CD4-positive, alpha-beta T cell treated with Interleukin-10 for 1 hour (primary cell): ENCODE measurements around the gene DDX5.
A peak's percentile ranks its signal among the peaks of the same experiment; 100 is the strongest.
"Not testable (repeated sequence)": the region's sequence is repeated elsewhere in the genome, so short reads cannot be mapped to it uniquely, and the experiment has no call there.

Experiments
- DNase-seq: peaks from one replicate; pipeline ENCODE4 v3.0.0-alpha.2; 2020

The DDX5 gene

DNA sequence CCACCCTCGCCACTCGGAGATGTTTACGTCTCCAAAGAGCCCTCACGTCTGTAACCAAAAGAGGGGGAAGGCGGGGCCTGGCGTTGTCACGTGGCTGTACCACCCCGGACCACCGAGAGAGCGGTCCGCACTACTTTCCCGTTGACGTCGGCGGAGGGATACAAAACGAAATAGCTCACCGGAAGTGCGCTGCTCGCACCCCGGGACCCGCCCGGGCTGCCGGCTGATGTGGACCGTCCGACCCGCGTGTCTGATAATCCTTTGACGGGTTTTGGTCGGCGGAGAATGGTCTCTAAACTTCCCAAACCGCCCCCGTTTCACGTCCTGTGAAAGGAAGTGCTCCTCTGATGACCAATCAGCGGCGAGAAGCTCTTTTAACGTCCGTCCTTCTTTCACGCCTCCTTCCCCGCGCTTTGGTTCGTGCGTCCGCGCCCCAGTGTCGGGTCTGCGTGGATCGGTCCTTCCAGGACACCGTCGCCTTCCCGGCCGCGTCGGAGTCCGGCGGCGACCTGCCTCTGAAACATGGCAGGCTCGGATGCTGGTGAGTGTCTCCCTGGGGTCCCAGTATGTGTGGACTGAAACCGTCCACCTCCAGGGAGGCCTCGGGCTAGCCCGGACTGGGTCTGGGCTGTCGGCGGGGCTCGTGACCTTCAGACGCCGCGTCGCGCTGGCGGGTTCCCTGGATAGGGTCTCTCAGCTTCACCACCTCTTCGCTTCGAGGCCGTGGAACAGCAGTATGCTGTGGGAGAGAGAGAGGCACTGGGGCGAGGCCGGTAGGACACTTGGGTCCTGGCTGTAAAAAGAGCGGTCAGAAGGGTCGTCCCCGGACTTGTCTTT, 705 bp upstream of the DDX5 start, which contains the start of gene CEP95:
Gene CEP95, plus strand, starts transcription at position 402 of the 837 bp plus-strand sequence. Its CDS starts 121 bp downstream, at position 523.
- DNase-seq: no peak

DNA sequence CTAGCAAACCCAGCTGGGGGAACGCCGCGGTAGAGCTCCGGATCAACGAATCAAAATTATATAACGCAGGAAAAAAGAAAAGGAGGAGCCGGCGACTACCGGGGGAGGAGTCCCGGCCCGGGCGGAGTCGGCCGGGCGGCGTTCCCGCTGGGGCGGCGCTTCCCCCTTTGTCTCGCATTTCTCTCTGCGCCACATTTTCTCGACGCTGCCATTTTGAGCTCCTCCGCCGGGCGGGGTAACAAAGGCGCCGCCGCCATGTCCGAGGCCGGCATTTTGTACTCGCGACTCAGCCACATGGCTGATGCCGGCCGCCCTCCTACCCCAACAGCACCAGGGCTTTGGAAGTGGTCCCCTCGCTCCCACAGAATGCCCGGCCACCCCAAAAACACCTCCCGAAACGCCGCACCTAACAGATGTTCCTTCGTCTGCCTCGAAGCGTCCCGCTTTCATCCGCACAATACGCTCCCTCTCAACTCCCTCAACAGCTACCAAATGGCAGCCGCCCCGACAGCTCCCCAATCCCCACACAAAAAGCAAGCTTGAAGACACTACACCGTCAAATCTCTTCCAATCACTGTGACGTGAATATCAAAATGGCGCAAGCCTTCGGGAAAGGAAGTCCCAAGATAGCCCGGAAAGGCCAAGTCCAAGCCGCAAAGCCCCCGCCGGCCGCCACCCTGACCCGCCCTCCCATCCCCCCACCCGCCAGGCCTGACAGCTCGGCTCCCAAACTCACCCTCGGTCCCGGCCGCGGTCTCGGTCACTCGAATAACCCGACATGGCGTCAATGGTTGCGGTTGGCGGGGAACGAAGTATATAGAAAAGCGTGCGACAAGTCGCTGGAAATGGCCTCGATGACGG, 519 bp downstream of the DDX5 start:
- peak; percentile 92 for DNase-seq

DNA sequence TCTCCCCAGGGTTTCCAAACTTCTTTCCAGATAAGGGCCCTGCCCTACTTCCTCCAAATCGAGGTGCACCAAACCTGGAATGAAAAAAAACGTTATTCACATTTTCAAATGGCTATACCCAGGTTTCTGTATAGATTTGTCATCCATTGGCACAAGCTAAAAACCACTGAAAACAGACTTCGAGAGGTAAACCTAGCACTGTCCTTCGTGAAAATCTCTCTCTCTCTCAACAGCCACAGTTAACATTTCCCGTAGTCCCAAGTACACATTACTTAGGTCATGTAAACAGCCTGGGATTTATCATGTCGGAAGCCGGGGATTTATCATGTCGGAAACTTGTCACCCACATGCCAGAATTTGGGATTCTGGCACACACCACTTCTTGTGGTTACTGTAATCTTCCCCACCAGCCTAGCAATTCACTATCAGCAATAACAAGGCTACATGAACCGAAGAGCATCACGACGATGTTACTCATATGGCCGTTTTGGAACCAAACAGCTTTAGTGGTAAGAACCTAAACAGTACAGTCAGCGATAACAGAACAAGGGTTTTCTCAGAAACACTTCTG, 1.2 kb downstream of the DDX5 start:
- no peak for DNase-seq

DNA sequence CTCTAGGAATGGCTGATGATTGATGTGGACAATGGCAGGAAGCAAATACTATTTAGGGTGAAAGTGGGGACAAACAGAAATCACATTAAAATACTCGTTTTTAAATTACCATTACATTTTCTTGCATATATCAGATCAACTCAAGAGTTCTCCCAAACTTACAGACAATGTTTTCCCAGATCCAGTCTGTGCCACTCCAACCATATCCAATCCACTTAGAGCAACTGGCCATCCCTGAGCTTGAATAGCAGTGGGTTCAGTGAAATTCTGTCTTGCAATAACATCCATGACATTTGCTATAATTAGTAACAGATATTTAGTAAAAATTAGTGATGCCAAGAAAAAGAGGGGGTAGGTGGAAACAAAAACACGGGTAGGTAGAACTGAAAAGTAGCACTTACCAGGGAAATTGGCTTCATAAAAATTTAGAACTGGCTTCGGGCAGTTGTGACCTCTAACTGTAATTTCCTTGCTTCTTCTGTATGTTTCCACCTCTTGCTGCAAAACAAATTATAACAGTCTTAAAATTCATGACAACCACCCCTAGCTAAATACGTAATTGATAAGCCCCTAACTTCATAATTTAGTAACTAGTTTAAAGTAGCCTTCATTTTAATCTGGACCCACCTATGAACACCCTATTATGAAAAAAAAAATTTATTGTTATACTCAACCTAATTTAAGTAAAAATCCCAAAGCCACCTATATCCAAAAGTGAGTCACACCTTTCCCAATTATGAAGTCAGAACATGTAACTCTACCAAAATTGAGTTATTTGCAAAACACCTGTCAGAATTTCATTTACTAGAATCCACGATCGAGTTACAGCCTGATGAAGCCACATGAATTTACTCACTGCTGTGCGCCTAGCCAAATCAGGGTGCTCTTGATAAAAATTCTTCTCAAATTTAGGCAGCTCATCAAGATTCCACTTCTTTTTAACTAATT, 2.0 kb downstream of the DDX5 start:
- no peak for DNase-seq

DNA sequence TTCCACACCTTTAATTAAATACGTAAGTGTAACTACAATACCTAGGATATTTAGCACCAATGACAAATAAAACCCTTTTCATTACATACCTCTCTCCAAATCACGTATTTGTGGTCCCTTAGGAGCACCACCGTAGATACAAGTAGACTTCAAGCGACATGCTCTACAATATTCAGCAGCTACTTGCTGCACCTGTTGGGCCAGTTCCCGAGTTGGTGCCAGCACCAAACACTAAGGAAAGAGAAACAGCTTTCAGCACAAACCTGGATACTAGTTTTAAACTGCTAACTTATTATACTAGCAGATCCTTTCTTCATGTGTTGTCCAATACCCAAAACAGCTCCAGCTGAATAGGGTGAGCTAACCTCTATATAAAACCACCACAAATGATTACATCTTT, 2.7 kb downstream of the DDX5 start:
- DNase-seq: peak; percentile 10

DNA sequence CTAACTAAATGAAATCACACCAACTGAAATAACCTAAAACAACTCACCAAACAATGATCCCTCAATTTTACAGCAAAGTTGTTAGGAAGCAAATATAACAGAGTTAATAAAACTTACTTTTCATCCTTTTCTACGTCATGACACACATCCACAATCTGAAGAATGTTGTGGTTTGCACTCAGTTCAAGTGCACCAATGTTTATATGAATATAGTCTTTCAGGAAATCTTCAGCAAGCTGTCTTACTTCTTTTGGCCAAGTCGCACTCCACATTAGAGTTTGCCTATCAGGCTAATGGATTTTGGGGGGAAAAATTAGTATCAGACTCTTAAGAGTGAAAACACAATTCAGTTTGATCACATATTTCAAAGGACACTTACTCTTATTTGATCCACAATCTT, 3.3 kb downstream of the DDX5 start:
- DNase-seq: peak; percentile 12

DNA sequence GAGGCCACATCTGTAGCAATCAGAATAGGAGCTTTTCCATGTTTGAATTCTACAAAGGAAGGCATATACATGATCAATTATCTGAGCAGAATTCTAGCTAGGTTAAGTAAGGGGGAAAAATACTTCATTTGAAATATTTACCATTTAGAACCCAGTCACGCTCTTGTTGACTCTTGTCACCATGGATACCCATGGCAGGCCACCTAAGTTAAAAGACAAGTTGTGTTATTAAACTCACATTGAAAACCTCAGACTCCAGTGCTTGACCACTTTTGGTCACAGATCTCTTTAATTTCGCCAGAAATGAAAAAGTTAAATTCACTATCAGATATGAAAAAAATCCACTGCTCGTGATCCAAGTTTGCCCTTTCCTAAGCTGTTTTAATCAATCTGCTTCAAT, 4.1 kb downstream of the DDX5 start:
- DNase-seq: peak; percentile 20

DNA sequence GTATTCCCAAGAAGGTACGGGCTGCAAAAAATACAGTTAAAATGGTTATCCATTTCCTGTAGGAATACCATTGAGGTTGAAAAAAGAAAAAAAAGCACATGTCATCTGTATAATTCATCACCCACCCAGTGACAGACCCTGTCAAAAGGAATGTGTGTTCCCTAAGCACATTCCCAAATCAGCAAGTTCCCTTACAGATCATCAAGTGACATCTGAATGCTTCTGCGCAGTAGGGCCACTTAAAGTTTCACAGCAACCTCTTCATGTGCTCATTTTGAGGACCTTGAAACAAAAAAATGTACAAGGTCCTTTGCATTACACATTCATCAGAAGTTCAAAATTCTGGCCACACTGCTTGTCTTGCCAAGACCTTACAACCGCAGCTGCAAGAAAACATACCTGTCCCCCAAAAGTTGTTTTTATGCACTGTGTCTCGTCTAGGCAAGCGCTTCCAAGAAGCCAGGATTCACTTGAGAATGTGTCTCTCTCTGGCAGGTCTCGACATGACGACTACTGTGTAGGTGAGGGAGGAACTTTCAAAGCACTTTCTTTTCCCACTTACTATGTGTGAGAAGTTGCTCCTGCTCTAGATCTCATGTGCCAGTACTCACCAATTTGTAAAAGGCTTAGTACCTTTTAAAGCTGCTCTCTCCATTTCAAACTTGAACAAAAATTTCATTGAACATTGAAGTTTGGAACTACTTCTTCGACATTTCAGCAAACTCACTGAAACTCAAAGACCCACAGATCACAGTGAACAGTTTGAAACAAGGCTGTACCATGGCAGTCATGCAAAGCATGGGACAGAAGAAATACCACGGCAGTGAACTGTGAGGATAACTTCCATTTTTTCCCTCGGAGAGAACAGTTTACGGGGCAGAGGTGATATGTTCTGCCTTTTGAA, 5.0 kb downstream of the DDX5 start:
- DNase-seq: peak; percentile 22

DNA sequence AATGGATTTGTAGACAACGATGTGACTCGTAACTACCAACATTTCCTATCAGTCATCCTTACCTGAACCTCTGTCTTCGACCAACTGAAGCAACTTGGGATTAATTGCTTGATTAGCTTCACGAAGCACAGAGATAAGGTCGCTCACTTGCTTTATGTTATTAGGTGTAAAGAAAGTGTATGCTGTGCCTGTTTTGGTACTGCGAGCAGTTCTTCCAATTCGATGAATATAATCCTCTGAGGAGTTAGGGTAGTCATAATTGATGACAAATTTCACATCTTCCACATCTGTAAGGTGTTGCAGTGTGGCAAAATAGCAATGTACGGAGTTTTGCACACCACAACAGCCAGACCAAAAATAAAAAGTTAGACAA, 5.6 kb downstream of the DDX5 start:
- peak; percentile 8 for DNase-seq

DNA sequence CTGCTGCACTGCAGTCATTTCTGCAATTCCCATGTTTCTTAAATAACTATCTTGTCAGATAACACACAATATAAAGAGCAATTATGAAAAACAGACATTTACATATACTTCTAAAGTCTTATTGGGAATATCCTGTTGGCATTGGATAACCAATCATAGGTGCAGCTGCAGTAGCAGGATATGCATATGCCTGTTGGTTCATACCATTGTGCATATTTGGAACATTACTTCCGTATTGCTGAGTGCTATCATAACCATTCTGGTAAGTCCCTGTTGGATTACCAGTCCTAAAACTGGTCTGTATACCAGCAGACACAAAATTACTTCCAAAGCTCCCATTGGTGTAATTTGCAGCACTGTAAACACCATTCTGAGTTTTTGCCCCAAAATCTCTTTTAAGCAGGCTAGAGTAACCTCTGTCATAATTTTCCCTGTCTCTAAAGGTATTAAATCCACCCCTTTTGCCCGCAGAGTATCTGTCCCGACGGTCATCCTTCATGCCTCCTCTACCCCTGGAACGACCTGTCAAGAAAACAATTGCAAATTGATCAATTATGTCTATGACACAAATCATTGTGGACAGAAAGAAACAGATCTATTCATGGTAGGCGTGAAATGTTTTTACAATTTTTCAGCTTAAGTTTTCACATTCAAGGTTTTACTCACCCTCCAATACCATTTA, 6.1 kb downstream of the DDX5 start:
- DNase-seq: peak; percentile 26

DNA sequence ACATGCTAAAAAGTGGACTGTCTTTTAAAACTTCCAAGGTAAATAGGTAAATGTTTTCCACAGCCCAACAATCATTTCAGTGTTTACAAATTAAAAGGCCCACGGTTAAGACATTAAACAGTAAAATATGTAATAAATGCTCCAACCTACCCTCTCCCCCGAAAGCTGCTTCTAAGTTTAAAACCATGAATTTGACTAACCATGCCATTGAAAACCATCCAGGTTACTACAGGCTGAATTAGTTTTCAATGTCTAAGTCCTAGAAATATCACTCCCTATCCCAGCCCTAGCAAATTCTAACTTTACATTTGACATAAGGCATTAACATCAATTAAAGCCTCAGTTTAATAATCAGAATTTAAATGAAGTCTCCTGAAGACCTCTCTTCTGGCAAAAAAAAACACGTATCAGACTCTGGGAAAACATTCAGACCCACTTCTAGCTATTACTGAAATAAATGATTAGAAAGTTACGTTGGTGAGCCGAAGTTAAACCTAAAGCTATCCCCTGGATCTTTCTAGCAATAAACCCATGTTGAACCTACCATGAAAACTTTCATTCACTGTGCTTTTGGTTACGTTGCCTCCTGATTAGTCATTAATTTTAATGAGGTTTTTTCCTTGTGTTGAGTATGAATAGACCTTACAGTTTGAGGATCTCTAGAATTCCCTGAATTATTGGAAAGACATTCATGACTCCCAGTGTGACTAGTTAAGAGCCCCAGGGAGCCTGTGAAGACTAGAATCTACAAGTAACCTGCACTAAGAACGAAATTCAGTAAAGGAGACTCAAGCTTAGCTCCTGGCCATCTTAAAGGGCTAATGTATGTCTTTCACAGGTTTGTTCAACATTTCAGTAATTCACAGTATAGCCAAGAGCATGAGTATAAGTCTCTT, 7.5 kb downstream of the DDX5 start:
- peak; percentile 30 for DNase-seq

DNA sequence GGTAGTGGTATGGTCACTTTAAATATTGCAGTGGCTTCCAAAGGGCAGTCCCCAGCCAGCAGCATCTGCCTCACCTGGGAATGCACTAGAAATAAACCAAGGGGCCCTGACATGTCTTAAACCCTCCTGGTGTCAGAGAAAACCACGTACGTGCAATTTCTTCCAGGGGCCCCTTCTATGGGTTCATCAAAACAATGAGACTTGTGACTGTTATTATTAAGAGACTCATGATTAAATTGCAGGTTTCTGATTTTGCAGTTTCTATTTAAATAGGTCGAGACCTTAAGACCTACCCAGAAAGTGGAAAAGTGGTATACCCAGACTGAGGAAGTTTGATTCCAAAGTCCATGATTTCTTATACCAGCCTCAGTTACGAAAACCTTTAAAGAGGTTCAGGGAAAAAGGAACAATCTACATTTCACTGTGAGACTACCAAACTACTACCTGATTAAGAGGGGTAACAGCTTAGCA, 8.5 kb downstream of the DDX5 start:
- DNase-seq: no peak

DNA sequence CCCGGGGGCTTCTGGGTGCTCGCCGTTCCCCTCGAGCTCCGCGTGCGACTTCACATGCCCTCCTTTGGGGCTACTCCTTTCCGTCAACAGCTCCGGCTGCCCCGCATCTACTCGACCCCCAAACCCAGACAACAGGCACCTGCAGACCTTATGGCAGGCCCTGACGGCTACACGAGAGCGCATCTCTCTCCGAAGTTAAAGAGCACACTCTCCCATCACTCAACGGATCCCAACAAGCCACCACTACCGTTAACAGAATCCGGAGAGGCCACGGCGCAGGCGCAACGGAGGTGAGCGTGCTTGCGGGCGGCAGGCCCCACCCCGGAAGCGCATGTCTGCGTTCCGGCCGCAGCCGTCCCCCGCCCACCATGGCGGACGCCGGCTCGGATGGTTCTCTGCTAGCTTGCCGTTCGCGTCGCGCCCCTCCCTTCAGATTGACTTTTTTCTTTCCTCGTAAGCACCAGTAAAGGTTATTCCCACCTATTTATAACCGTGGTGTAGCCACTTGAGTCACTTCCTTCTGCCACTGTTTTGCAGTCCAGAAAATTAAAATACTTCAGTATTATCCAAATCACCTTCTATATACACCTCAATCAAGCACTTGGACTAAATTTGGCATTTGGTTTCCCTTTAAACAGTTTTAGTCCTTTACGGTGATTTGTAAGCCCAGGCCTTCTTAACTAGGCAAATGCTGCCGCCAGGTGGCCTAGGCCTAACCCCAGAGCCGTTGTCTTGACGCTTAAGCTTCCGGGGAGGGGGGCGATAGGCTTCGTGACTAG, 9.1 kb downstream of the DDX5 start, which contains the start of gene POLG2:
Gene POLG2, minus strand, starts transcription at position 269 of the 779 bp plus-strand sequence. Its CDS starts 86 bp downstream, at position 183.
- DNase-seq: peak; percentile 96

DNA sequence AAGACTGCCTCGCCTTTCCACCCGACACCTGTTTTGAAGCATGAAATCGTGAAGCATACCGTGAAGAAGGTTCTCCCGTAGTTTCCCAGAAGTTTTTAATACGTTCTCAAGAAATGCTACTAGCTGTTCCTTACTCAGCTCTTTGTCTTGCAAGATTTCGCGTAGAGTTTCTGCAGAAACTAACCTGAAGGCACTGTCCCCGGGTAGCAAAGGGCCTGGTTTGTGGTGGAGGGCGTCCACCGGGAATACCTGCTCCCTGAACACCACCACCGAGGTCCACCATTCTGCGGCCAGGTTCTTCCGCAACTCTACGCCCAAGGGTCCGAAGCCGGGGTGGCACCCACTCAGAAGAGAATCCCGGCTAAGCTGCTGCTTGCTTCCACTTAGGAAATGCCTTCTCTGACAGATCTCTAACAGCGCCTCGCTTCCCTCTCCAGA, 9.7 kb downstream of the DDX5 start:
- no peak for DNase-seq

DNA sequence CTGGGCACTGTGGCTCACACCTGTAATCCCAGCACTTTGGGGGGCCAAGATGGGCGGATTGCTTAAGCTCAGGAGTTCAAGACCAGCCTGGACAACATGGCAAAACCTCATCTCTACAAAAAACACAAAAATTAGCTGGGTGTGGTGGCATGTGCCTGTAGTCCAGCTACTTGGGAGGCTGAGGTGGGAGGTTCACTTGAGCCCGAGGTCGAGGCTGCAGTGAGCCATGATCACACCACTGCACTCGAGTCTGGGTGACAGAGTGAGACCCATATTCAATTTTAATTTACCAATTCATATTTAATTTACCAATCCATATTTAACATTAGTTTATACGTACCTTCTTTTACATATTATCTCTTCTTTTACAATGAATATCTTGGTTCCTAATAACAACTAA, 10.8 kb downstream of the DDX5 start:
- DNase-seq: not testable (repeated sequence)

DNA sequence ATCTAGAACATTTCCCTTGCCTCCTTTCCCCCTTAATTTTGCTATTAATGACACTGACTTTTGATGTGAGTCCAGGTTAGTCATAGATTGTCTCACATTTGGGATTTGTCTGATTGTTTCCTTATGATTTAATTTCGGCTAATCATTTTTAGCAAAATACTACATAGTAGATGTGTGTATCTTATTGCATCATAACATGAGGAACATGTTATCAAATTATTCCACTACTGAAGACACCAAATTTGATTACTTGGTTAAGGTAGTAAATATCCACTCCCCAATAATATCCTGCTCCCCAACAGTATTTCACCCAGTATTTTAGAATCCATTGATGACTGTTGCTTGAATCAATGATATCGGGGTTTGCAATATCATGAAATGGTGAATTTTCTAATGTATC, 12.0 kb downstream of the DDX5 start:
- no peak for DNase-seq

DNA sequence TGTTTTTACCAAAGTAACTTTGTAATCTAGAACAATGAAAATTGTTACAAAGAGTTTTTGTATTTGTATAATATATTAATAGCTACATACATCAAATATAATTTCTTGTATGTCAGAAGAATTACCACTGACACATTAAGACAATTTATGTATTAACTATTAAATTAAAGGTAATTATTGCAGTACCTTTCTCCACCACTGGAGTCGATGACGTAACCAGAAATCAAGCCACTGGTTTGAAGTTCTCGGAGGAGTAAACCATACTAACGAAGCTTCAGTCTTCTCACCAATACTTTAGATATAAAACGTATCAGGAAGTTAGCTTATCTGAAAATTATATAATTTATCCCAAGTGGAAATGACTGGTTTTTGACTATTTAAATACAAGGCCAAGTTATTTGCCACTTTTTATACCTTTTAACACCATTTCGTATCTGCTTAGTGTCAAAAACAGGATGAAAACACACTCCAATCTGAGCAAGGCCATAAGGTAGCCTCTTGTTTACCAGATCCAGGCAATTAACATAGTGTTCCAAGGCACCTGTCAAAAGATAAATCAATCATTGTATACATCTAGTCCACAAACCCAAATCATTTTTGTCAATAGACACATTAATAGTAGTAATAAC, 13.5 kb downstream of the DDX5 start:
- DNase-seq: peak; percentile 79

DNA sequence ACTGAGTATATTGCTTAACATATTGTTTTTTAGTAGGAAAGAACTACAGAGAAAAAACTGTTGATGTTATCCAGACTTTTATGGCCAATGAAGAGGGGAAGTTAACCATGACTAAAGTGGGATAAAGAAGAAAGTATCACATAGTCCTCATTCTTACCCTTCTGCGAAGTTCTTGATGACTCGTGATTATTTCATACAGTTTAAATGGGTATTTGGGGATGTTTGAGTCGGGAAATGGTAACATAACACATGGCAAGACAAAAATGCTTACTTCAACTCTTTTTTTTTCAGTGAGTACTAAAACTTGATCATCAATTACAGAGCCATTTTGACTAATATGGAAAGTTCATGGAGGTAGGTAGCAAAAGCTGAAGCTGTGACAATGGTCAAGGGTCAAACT, 14.1 kb downstream of the DDX5 start:
- no peak for DNase-seq
